ENCODE data around the gene TENT4A.

Gene TENT4A

GRCh38 chr5:6748142-6748541 lies 34.9 kb downstream of the TENT4A start:
- no peak overlapping the region for H3K4me3 ChIP-seq (replicated peaks; ENCODE audit: low read depth, low read length)
- no peak for DNase-seq (ENCODE audit: low read depth)
- TF ChIP-seq, protein P1, sequence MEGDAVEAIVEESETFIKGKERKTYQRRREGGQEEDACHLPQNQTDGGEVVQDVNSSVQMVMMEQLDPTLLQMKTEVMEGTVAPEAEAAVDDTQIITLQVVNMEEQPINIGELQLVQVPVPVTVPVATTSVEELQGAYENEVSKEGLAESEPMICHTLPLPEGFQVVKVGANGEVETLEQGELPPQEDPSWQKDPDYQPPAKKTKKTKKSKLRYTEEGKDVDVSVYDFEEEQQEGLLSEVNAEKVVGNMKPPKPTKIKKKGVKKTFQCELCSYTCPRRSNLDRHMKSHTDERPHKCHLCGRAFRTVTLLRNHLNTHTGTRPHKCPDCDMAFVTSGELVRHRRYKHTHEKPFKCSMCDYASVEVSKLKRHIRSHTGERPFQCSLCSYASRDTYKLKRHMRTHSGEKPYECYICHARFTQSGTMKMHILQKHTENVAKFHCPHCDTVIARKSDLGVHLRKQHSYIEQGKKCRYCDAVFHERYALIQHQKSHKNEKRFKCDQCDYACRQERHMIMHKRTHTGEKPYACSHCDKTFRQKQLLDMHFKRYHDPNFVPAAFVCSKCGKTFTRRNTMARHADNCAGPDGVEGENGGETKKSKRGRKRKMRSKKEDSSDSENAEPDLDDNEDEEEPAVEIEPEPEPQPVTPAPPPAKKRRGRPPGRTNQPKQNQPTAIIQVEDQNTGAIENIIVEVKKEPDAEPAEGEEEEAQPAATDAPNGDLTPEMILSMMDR (IDR thresholded peaks at IDR 0.05; ENCODE audit: low read length, missing control alignments): no peak

DNA sequence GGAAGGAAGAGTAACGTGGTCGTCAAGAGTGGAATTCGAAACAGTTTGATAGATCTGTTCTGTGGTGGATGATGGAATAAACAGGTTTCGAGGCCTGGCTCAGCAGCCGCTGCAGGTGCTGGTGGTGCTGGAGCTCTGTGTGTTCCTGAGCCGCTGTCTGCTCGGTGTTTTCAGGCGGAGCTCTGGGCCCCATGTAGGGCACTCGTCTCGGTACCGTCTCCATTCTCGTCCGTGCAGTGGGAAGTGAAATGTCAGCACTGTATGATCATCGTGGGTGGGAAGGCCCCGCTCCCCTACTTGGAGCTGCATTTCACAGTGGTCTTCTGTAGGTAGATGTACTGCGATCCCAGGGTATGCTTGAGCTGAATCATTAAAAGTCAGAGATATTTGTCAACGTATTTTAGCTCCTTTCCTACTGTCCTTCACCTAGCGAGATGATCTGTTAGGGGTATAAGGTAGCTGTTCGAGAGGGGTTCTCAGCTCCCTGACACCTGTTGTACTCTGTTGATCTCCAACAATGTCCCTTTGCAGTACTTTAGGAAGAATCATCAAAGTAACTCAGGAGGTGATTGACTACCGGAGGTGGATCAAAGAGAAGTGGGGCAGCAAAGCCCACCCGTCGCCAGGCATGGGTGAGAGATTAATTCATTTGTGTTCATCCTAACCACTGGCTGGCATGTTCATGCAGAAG lies 35.9 kb downstream of the TENT4A start:
- H3K4me3 ChIP-seq (replicated peaks; ENCODE audit: low read depth, low read length): no peak overlapping the region
- TF ChIP-seq, protein P1 (IDR thresholded peaks at IDR 0.05; ENCODE audit: low read length, missing control alignments): no peak
- no peak for DNase-seq (ENCODE audit: low read depth)

DNA sequence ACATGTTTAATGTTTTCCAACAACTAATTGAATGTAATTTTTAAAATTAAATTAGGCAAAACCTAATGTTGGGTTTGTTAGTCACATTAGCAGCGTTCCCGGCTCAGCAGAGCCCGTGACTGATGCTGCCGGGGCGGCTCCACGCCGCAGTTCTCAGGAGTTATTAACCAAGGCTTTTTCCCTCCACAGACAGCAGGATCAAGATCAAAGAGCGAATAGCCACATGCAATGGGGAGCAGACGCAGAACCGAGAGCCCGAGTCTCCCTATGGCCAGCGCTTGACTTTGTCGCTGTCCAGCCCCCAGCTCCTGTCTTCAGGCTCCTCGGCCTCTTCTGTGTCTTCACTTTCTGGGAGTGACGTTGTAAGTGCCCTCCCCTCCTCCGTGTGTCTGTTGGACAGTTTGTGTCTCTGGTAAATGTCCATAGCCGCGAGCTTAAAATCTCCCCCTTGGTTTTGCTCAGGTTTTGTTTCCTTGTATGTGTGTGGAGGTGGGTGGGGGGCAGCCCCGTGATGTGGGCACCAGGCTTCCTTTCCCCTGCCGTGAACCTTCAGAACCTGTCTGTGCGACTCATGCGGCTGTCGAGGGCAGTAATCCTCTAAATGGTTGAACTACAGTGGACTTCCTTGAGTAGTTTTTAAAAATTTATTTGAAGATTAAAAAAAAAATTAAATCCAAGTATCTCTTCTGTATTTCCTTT lies 37.1 kb downstream of the TENT4A start:
- TF ChIP-seq, protein P1 (IDR thresholded peaks at IDR 0.05; ENCODE audit: low read length, missing control alignments): no peak
- no peak for DNase-seq (ENCODE audit: low read depth)

GRCh38 chr5:6750951-6751685 lies 37.9 kb downstream of the TENT4A start:
- TF ChIP-seq, protein P1 (IDR thresholded peaks at IDR 0.05; ENCODE audit: low read length, missing control alignments): no peak
- no peak overlapping the region for H3K4me3 ChIP-seq (replicated peaks; ENCODE audit: low read depth, low read length)
- DNase-seq (ENCODE audit: low read depth): no peak

More for the DNA sequence above, 37.1 kb downstream of the TENT4A start:
- H3K4me3 ChIP-seq (replicated peaks; ENCODE audit: low read depth, low read length): no peak overlapping the region

- TF ChIP-seq, protein P1 (IDR thresholded peaks at IDR 0.05; ENCODE audit: low read length, missing control alignments): no peak
- no peak overlapping the region for H3K4me3 ChIP-seq (replicated peaks; ENCODE audit: low read depth, low read length)
- DNase-seq (ENCODE audit: low read depth): no peak
These were observed 39.0 kb downstream of the TENT4A start for GRCh38 chr5:6752236-6752635.

DNA sequence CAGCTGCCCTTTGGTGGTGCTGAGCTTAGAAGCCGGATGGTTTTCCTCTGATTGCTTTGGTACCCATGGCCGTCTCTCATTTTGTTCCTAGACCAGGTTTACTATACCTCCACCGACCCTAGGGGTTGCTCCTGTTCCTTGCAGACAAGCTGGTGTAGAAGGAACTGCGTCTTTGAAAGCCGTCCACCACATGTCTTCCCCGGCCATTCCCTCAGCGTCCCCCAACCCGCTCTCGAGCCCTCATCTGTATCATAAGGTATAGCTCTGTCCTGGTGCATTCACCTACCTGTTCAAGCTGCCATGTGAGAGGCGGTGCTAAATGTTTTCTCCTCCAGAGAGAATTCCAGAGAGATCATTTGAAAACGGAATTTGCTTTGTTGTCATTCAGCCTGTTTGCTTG lies 39.5 kb downstream of the TENT4A start:
- DNase-seq (ENCODE audit: low read depth): no peak
- TF ChIP-seq, protein P1 (IDR thresholded peaks at IDR 0.05; ENCODE audit: low read length, missing control alignments): no peak
- no peak overlapping the region for H3K4me3 ChIP-seq (replicated peaks; ENCODE audit: low read depth, low read length)

Data from fibroblast of pulmonary artery (primary cell).